ENCODE measurements around the gene ADAMTSL5. TPM values are rescaled to one million over a fixed set of nuclear protein-coding genes. Genes with fewer than 3 reads are reported as not detected.
"Not testable (repeated sequence)": the region's sequence is repeated elsewhere in the genome, so short reads cannot be mapped to it uniquely, and the experiment has no call there.

Gene ADAMTSL5
- total RNA-seq, 1 donor from 2014 or later: not detected

- DNase-seq: no peak
Observed at GRCh38 chr19:1529430-1529816, 16.6 kb upstream of the ADAMTSL5 start.

GRCh38 chr19:1528596-1529429, 16.0 kb upstream of the ADAMTSL5 start:
- no peak for DNase-seq

GRCh38 chr19:1527650-1528309, 15.0 kb upstream of the ADAMTSL5 start:
- DNase-seq: no peak

- no peak for DNase-seq
Observed at GRCh38 chr19:1526979-1527649, 14.3 kb upstream of the ADAMTSL5 start.

GRCh38 chr19:1526066-1526778, 13.4 kb upstream of the ADAMTSL5 start:
- DNase-seq: no peak

GRCh38 chr19:1525343-1525742, 12.5 kb upstream of the ADAMTSL5 start:
- no peak for DNase-seq

- no peak for DNase-seq
Observed at GRCh38 chr19:1524972-1525325, 12.1 kb upstream of the ADAMTSL5 start.

- no peak for DNase-seq
Observed at GRCh38 chr19:1524287-1524971, 11.6 kb upstream of the ADAMTSL5 start.

- DNase-seq: no peak
Observed at GRCh38 chr19:1523412-1524286, 10.8 kb upstream of the ADAMTSL5 start, which contains the start of gene PLK5. TSS of gene PLK5 (plus strand) at chr19:1524077. CDS start at chr19:1526997, 2,920 bp downstream.

- no peak for DNase-seq
Observed at GRCh38 chr19:1522838-1523237, 10.0 kb upstream of the ADAMTSL5 start.

- no peak for DNase-seq
Observed at GRCh38 chr19:1522061-1522460, 9.2 kb upstream of the ADAMTSL5 start.

- DNase-seq: no peak
Observed at GRCh38 chr19:1521636-1522035, 8.8 kb upstream of the ADAMTSL5 start.

GRCh38 chr19:1520203-1520780, 7.5 kb upstream of the ADAMTSL5 start:
- no peak for DNase-seq

GRCh38 chr19:1519802-1520201, 7.0 kb upstream of the ADAMTSL5 start:
- not testable (repeated sequence) for DNase-seq

- no peak for DNase-seq
Observed at GRCh38 chr19:1518471-1518870, 5.7 kb upstream of the ADAMTSL5 start.

- no peak for DNase-seq
Observed at GRCh38 chr19:1516395-1516753, 3.6 kb upstream of the ADAMTSL5 start.

- DNase-seq: no peak
Observed at GRCh38 chr19:1514986-1515721, 2.3 kb upstream of the ADAMTSL5 start.

GRCh38 chr19:1514295-1514661, 1.5 kb upstream of the ADAMTSL5 start:
- DNase-seq: no peak

GRCh38 chr19:1513499-1514294, 878 bp upstream of the ADAMTSL5 start:
- DNase-seq: peak; percentile 55
